Ammon's horn (tissue), 1 donor: ENCODE data around the gene ZC3H4.
A peak's percentile ranks its signal among the peaks of the same experiment; 100 is the strongest.
"Not testable (repeated sequence)": the region's sequence is repeated elsewhere in the genome, so short reads cannot be mapped to it uniquely, and the experiment has no call there.

Source experiments
- DNase-seq: peaks from one replicate; pipeline ENCODE4 v3.0.0-alpha.2; 2016; ENCODE audit warnings: low spot score

The ZC3H4 gene

DNA sequence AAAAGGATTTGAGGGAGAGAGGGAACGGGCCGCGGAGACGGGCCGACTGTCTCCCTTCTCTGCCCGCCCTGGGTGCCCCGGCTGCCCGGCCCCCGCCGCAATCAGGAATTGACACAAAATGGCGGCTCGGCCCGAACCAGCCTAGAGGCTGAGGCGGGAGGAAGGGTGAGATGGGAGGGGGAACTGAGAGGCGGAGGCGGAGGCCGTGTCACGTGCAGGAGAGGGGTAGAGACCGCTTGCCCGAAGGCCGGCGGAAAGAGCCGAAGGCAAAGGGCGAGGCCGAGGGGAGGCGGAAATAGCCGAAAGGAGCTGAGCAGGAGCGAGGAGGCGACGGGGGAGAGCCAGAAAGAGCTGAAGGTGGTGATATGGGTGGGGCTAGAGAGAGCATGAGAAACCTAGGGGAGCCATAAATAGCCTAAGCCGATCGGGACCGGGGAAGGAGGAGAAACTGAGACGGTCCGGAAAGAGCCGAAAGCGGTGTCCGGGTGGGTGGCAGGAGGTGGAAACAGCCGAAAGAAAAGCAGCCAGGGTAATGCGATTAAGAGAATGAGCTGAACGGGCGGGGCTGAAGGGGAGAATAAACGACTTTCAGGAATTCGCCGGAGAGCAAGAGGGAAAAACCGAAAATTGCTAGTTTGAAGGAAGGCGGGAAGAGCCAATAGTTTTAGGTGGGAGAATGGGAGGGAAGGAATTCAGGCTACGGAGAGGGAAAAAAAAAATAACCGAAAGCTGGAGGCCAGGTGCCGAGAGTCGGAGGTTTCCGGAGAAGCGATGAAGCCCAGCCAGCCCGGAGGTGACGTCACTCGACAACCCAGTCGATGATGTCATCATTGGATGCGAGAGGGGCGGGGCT, at the start of gene ZC3H4:
Gene ZC3H4 (minus strand): TSS at position 780 of the 853 bp plus-strand sequence. CDS start 1,192 bp downstream, outside the sequence.
- peak; percentile 99 for DNase-seq

DNA sequence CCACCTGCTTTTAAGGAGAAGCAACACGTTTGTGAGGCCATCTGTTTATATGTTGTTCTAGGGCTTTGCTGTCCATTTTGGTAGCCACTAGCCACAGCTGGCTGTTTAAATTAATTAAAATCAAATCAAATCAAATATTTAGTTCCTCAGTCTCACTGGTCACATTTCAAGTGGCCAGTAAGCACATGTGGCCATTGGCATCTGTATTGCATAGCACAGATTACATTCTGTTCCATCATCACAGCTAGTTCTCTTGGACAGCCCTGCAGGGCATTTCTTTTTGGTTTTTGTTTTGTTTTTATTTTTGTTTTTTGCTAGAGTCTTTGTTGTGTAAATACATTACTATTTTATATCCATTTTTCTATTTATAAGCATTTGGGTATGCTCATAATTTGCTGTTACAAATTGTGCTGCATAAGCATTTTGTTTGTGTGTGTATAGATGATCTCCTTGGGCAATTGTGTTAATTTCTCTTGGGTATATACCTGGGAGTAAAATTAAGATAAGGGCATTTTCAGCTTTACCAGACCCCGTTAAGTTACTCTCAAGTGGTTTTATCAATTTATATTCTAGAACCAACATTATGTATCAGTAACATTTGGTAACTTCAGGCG, 48.4 kb upstream of the ZC3H4 start:
- DNase-seq: no peak

GRCh38 chr19:47158879-47159503, 45.4 kb upstream of the ZC3H4 start:
- DNase-seq: no peak

- no peak for DNase-seq
Measured at GRCh38 chr19:47158367-47158791, 44.8 kb upstream of the ZC3H4 start.

DNA sequence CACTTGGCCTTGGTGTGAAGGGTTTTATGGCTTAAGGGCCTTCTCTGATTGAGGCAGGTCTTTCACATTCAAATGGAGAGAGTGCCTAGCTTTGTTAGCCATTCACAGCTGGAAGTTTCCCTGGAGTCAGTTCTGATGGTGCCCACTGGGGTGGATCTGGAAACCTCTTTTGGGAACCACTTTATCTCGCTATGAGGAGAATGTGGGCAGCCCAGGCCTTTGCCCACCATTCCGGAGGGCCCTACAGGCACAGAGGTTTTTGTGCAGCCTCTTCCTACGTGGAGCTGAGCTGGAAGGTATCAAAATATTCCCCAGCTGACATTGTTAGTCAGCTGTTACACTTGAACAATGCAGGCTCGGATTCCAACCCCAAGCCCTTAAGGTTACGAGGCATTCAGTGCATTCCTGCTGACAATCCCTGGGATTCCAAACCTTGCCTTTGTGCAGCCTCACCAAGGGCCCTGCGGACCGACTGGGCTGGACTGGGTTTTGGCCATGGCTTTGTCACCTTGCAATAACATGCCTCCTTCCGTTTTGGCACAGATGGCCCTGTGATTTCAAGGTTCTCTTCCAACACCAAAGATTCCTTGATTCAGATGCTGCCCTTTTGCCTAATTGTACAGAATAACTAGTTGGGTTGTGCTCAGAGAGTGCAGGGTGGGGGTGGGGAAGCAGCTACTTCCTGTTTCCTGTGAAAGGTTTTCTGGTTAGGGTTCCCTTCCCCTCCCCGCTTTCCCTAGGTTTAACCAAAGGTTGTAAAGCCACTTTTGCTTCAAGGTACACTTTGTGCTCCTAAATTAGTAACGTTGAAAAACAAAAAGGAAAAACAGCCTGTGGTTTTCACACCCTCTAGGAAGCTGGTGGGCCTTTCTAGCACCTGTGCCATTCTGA, 44.1 kb upstream of the ZC3H4 start:
- peak; percentile 32 for DNase-seq

- no peak for DNase-seq
Measured at GRCh38 chr19:47156861-47157430, 43.4 kb upstream of the ZC3H4 start.

DNA sequence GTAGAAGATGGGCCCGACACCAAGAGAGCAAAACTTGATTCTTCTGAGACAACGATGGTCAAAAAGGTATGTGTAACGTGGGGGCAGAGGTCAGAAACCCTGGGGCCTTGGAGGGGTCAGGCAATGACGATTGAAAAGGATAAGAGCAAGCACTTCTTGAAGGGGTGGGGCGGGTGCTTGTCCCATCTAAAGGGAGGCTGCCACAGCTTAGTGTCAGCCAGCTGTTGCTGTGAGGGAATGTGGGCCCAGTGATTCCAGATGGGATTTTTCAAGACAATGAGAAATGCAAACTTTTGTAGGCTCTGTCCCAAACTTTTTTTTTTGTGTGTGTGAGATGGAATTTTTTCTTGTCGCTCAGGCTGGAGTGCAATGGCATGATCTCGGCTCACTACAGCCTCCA, 41.6 kb upstream of the ZC3H4 start:
- DNase-seq: no peak

DNA sequence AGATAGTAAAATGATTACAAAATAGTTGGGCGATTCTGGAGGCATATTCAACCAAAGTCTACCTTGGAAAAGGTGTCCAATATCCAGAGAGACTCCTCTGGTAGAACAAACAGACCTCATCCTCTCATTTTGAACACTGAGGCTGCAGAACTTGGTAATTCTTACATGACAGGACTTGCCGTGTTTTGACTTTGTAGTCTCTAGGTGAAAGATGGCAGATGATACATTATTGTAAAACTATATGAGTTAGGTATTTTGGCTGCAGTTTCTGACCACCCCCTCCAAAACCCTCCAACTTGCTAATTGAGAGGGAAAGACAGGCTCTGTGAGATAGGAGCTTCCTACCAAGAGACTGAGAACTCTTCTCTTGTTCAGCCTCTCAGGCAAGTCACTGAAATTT, 39.7 kb upstream of the ZC3H4 start:
- no peak for DNase-seq

DNA sequence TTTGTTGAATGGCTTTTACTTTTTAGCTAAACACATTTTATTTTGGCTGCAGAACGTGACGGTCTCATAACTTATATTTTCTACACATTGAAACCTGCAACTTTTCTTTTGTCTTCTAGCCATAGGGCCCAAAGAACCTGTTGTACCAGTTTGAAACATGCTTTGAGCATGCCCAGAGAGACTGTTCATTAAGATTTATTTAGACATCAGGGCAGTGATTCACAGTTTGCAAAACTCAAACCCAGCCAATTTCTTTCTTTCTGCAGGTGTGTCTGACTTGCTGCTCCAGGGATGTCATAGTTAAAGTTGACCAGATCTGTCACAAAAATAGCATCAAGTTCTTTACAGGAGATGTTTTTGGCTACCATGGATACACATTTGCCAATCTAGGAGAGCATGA, 39.1 kb upstream of the ZC3H4 start:
- DNase-seq: no peak

- DNase-seq: no peak
Measured at GRCh38 chr19:47152205-47152604, 38.6 kb upstream of the ZC3H4 start.

- no peak for DNase-seq
Measured at GRCh38 chr19:47151627-47152026, 38.1 kb upstream of the ZC3H4 start.

DNA sequence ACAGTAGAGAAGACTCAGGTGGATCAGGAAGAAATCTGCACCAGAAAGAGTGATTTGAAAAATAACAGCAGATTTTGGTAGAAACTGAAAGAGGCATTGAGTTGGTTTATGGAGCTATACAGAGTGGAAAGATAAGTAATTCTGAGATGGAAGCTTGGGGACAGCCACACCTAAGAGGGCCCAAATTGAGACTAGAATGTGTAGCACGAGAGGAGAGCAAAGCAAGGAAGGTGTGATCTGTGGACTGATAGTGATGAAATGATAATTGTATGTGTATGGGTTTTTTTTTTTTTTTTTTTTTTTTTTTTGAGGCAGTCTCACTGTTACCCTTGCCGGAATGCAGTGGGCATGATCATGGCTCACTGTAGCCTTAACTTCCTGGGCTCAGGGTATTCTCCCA, 33.3 kb upstream of the ZC3H4 start:
- no peak for DNase-seq

GRCh38 chr19:47145639-47146486, 32.3 kb upstream of the ZC3H4 start:
- DNase-seq: no peak

DNA sequence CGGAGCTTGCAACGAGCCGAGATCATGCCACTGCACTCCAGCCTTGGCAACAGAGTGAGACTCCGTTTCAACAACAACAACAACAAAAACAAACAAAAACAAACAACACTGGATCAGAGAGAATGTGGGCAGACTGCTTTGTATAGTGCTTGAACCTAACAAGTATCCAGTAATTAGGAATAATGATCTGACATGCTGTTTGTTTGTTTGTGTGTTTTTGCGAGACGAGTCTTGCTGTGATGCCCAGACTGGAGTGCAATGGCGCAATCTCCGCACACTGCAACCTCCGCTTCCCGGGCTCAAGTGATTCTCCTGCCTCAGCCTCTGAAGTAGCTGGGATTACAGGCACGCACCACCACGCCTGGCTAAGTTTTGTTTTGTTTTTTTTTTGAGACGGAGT, 31.1 kb upstream of the ZC3H4 start:
- no peak for DNase-seq

DNA sequence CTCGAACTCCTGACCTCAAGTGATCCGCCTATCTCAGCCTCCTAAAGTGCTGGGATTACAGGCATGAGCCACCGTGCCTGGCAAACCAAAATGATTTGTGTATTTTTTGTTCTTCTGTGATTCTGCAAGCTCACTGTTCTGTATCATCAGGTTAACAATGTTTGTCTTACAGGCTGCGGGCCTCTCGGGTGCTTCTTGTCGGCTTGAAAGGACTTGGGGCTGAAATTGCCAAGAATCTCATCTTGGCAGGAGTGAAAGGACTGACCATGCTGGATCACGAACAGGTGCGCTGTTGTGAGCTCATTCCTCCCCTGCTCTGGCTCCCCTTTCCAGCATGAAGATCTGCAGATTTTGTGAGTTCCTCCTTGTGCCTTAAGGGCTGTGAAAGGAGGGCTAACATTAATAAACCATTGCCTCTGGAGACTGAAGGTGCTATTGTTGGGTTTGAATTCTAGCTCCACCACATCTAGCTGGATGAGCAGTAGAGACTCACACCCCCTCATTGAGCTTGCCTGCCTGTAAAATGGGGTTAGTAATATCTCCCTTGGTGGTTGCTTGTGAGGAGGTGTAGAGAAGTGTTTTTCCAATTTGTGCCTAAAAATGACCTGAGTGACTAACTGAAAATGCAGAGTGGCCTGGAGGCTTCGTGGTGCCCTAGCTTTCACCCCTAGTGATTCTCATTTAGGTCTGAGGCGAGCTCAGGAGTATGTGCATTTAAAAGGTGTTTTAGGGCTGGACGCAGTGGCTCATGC, 29.9 kb upstream of the ZC3H4 start:
- no peak for DNase-seq

DNA sequence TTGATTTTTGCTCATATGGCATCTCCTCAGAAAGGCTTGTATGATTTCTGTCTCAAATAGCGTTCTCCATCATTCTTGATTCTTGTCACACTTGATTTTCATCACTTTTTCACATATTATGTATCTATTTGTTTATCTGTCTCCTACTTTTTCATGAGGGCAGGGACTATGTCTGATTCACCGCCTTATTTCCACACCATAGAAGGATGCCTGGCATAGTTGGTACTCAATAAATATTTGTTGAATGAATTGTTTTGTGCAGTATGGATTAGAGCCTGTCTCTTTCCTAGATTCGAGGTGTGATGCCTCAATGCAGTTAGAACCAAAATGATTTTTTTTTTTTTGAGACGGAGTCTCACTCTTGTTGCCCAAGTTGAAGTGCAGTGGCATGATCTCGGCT, 29.2 kb upstream of the ZC3H4 start:
- DNase-seq: no peak

DNA sequence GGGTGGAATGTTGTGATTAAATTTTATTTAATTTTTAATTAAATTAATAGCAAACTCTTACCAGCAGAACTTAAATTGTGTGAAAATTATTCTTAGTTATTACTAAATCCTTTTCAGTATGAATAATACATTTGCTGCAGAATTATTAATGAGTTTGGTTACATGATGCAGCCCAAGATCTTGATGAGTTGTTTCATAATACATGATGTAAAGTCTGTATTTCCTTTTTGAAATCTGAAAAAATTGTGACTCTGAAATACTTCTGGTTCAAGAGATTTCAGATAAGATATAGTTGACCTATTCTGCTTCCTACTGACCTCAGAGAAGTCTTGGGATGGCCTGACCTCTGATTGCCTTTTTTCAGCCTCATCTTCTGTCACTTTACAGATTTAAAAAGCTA, 28.1 kb upstream of the ZC3H4 start:
- DNase-seq: no peak

DNA sequence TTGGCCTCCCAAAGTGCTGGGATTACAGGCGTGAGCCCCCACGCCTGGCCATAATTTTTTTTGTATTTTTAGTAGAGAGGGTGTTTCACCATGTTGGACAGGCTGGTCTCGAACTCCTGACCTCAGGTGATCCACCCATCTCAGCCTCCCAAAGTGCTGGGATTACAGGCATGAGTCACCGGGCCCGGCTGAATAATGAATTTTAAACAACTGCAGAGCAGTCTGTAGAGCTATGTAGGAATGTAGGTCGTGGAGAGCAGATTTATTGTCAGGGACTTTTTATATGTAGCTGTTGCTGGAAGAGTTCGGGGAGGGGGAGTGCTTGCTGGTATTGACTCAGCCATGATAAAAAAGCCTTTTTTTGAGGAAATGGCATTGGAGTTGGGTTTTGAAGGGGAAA, 27.7 kb upstream of the ZC3H4 start:
- not testable (repeated sequence) for DNase-seq

- no peak for DNase-seq
Measured at GRCh38 chr19:47135156-47135555, 21.6 kb upstream of the ZC3H4 start.

DNA sequence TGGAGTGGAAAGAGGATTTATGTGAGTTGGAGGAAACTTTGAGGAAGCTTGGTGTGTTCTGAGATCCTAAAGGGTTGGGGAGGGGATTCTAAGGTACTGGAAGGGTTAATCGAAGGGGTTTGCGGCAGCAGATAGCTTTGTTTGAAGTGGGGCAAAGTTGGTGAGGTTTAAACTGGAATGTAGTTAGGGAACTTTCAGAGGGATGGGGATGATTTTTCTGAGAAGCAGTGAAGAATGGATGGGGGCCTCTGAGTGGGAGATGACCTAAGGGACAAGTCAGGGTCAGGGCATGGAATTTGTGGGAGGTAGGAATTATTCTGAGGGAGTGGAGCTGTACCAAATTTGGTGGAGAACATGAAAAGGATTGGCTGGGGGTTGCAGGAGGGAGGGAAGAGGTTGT, 21.0 kb upstream of the ZC3H4 start:
- no peak for DNase-seq
